ENCODE results near the gene BMP3.

GRCh38 chr4:81032771-81033684 is 2.5 kb downstream of the BMP3 start:
- TF ChIP-seq, protein P1, sequence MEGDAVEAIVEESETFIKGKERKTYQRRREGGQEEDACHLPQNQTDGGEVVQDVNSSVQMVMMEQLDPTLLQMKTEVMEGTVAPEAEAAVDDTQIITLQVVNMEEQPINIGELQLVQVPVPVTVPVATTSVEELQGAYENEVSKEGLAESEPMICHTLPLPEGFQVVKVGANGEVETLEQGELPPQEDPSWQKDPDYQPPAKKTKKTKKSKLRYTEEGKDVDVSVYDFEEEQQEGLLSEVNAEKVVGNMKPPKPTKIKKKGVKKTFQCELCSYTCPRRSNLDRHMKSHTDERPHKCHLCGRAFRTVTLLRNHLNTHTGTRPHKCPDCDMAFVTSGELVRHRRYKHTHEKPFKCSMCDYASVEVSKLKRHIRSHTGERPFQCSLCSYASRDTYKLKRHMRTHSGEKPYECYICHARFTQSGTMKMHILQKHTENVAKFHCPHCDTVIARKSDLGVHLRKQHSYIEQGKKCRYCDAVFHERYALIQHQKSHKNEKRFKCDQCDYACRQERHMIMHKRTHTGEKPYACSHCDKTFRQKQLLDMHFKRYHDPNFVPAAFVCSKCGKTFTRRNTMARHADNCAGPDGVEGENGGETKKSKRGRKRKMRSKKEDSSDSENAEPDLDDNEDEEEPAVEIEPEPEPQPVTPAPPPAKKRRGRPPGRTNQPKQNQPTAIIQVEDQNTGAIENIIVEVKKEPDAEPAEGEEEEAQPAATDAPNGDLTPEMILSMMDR (IDR thresholded peaks at IDR 0.05; ENCODE audit: insufficient read depth, low read depth, low read length): no peak
- TF ChIP-seq EZH2 (IDR thresholded peaks at IDR 0.05; ENCODE audit: insufficient read depth, low read length): no peak

All from astrocyte (in vitro differentiated cells and primary cell).